ENCODE measurements around the gene ZNF652. TPM values are rescaled to one million over a fixed set of nuclear protein-coding genes. Genes with fewer than 3 reads are reported as not detected.
"Not testable (repeated sequence)": the region's sequence is repeated elsewhere in the genome, so short reads cannot be mapped to it uniquely, and the experiment has no call there.

ZNF652 gene
- total RNA-seq, 2 donors from 2014 or later, result 42.6 to 60.0 TPM

- no peak overlapping the region for H3K4me3 ChIP-seq (ENCODE audit: low read length)
- 81 to 86% methylated on average over 4 to 8 of the region's 8 CpGs for WGBS, 2 experiments (ENCODE audit: insufficient coverage in 1 of 2, insufficient read length in 1 of 2)
- H3K27me3 Mint-ChIP-seq (ENCODE audit: insufficient read depth), result no peaks in the 10 kb centered on the region
- H3K4me1 ChIP-seq (ENCODE audit: control insufficient read depth, insufficient read depth, low read length), result no peaks in the 10 kb centered on the region
- no peak overlapping the region for H3K9ac ChIP-seq (ENCODE audit: extremely low read depth, low read length, poor library complexity, severe bottlenecking)
- DNase-seq, result no peak
- no peaks in the 10 kb centered on the region for H3K9me3 ChIP-seq (ENCODE audit: control insufficient read depth, low read length)
- peaks cover 7% of the 10 kb centered on the region for H3K4me1 Mint-ChIP-seq
- TF ChIP-seq, protein P1, sequence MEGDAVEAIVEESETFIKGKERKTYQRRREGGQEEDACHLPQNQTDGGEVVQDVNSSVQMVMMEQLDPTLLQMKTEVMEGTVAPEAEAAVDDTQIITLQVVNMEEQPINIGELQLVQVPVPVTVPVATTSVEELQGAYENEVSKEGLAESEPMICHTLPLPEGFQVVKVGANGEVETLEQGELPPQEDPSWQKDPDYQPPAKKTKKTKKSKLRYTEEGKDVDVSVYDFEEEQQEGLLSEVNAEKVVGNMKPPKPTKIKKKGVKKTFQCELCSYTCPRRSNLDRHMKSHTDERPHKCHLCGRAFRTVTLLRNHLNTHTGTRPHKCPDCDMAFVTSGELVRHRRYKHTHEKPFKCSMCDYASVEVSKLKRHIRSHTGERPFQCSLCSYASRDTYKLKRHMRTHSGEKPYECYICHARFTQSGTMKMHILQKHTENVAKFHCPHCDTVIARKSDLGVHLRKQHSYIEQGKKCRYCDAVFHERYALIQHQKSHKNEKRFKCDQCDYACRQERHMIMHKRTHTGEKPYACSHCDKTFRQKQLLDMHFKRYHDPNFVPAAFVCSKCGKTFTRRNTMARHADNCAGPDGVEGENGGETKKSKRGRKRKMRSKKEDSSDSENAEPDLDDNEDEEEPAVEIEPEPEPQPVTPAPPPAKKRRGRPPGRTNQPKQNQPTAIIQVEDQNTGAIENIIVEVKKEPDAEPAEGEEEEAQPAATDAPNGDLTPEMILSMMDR (conservative IDR thresholded peaks at IDR 0.05), result no peak
- no peak overlapping the region for H3K27ac ChIP-seq (ENCODE audit: low read depth, low read length)
- H3K27ac Mint-ChIP-seq, result no peak overlapping the region
- no peaks in the 10 kb centered on the region for H3K27me3 ChIP-seq (ENCODE audit: control insufficient read depth, insufficient read depth, low read length, poor library complexity, severe bottlenecking)
- no peaks in the 10 kb centered on the region for H3K36me3 Mint-ChIP-seq (ENCODE audit: low read depth)
- no peaks in the 10 kb centered on the region for H3K9me3 Mint-ChIP-seq
- H3K36me3 ChIP-seq (ENCODE audit: control insufficient read depth, insufficient read depth, low read length), result no peaks in the 10 kb centered on the region
- no peak overlapping the region for H3K4me3 Mint-ChIP-seq
These were observed 31.6 kb upstream of the ZNF652 start for GRCh38 chr17:49393491-49394255.

DNA sequence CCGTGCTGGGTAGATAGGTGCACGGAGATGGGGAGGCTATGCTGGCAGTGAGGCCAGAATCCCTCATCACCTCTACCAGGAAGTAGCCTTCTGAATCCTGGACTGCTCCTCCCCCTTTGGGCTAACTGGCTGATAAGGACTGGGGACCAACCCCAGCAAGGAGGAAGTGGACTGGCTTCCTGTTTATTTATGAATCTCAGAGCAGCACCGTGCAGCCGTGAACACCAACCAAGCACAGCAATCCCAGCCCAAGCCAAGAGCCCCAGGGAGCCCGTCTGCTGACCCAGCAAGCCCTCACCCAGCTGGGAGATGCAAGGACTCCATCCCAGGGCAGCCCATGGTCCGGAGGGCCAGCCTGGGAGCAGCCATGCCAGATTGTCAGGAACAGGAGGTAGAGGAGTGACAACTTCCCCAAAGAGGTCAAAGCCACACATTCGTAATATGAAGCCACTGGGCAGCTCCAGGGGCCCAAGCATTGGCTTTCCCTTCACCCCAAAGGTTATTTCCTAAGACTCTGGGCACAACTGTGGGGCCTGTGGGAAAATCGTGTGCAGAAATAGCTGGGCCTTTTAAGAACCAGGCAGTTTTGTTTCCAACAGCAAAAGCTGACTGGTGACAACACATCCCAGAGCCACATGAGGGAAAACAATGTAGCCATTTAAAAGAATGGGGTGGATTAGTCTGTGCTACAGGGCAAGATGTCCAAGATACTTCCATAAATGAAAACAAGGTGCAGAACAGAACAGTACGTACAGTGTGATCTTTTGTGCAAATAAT, 28.7 kb upstream of the ZNF652 start:
- H3K36me3 ChIP-seq (ENCODE audit: control insufficient read depth, insufficient read depth, low read length), result no peaks in the 10 kb centered on the region
- H3K27ac Mint-ChIP-seq, result no peak overlapping the region
- no peak overlapping the region for H3K9ac ChIP-seq (ENCODE audit: extremely low read depth, low read length, poor library complexity, severe bottlenecking)
- H3K9me3 ChIP-seq (ENCODE audit: control insufficient read depth, low read length), result no peaks in the 10 kb centered on the region
- no peak overlapping the region for H3K4me3 Mint-ChIP-seq
- H3K27ac ChIP-seq (ENCODE audit: low read depth, low read length), result no peak overlapping the region
- WGBS, 2 experiments (ENCODE audit: insufficient coverage in 1 of 2, insufficient read length in 1 of 2), result 88 to 89% methylated on average over 4 to 9 of the region's 9 CpGs
- peaks cover 5% of the 10 kb centered on the region for H3K4me1 ChIP-seq (ENCODE audit: control insufficient read depth, insufficient read depth, low read length)
- H3K4me3 ChIP-seq (ENCODE audit: low read length), result no peak overlapping the region
- TF ChIP-seq, protein P1 (conservative IDR thresholded peaks at IDR 0.05), result no peak
- H3K27me3 Mint-ChIP-seq (ENCODE audit: insufficient read depth), result no peaks in the 10 kb centered on the region
- no peak for DNase-seq
- H3K36me3 Mint-ChIP-seq (ENCODE audit: low read depth), result no peaks in the 10 kb centered on the region
- H3K27me3 ChIP-seq (ENCODE audit: control insufficient read depth, insufficient read depth, low read length, poor library complexity, severe bottlenecking), result no peaks in the 10 kb centered on the region
- peaks cover 18% of the 10 kb centered on the region for H3K4me1 Mint-ChIP-seq
- H3K9me3 Mint-ChIP-seq, result no peaks in the 10 kb centered on the region

DNA sequence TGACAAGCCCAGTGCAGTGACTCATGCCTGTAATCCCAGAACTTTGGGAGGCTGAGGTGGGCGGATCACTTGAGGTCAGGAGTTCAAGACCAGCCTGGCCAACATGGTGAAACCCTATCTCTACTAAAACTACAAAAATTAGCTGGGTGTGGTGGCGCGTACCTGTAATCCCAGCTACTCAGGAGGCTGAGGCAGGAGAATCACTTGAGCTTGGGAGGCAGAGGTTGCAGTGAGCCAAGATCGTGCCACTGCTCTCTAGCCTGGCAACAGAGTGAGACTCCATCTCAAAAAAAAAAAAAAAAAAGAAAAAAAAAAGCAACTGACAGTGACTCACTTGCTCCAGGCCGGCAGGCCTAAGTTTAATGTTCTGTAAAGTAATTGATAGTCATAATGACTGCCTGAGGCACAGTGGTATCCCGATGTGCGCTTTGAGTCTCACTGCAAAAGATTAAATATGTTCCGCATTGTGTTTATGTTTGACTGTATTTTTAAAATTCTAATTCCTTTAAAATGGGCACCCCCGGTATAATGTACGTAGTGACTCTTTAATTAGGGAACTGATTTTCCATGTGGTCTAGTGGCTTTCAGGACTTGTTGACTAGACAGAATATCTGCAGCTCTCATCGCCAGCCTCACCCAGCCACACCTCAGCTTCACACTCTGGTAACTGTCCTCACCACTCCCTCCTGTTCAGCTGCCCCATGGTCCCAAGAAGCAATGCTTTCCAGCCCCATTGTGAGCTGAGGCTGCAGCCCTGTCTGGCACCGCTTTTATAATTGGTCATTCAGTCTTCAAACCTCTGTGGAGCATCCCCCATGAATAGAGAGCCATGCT, 27.7 kb upstream of the ZNF652 start:
- peaks cover 18% of the 10 kb centered on the region for H3K4me1 Mint-ChIP-seq
- not testable (repeated sequence) for H3K9me3 ChIP-seq (ENCODE audit: control insufficient read depth, low read length); H3K36me3 Mint-ChIP-seq (ENCODE audit: low read depth); H3K4me3 Mint-ChIP-seq; H3K36me3 ChIP-seq (ENCODE audit: control insufficient read depth, insufficient read depth, low read length); H3K27me3 Mint-ChIP-seq (ENCODE audit: insufficient read depth); H3K27ac Mint-ChIP-seq; DNase-seq; H3K27ac ChIP-seq (ENCODE audit: low read depth, low read length); H3K9ac ChIP-seq (ENCODE audit: extremely low read depth, low read length, poor library complexity, severe bottlenecking); H3K4me1 ChIP-seq (ENCODE audit: control insufficient read depth, insufficient read depth, low read length); H3K4me3 ChIP-seq (ENCODE audit: low read length); H3K9me3 Mint-ChIP-seq; H3K27me3 ChIP-seq (ENCODE audit: control insufficient read depth, insufficient read depth, low read length, poor library complexity, severe bottlenecking)
- WGBS, 2 experiments (ENCODE audit: insufficient coverage in 1 of 2, insufficient read length in 1 of 2), result 91 to 93% methylated on average over 7 to 12 of the region's 12 CpGs
